Stimulated activated CD4-positive, alpha-beta T cell treated with anti-CD3 and anti-CD28 coated beads, Interleukin-12 subunit alpha, Interleukin-12 subunit beta, amount 100 ng/mL, for 4 hours (primary cell): Measurements from ENCODE around the gene OSGEP.

Experiments used
- DNase-seq: peaks from one replicate; pipeline ENCODE4 v3.0.0-alpha.2; 2020

Gene OSGEP

DNA sequence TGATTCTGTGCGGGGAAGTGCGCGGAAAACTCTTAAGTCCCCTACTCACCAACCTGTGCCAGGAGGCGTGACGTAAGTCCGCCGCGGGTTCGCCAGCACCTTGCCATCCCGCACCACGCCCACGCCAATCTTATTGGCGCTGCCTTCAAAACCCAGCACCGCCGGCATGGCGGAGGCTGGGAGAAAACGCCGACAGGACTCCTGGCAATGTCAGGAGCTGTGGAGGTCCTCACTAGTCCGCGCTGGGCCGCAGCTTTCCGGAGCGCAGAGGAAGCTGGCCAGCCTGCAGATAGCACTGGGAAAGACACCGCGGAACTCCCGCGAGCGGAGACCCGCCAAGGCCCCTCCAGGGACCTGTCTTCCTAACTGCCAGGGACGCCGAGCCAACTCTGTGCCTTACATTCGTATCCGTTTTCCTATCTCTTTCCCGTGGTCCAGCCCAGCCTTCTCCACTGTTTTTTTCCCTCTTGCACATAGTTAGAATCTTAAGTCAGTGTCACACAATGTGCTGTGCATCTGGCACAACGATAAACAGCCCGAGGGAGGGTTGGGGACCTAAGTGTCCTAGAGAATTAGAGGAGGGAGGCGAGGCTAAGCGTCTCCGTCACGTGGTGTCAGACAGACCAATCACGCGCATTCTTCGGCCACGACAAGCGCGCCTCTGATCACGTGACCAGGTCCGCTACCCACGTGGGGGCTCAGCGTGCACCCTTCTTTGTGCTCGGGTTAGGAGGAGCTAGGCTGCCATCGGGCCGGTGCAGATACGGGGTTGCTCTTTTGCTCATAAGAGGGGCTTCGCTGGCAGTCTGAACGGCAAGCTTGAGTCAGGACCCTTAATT, at the start of gene OSGEP, which contains the start of gene APEX1:
Gene OSGEP (minus strand): TSS at position 297 of the 839 bp plus-strand sequence. CDS start 129 bp downstream, at position 168.
Gene APEX1 (plus strand): TSS at position 711 of the 839 bp plus-strand sequence. CDS start 420 bp downstream, outside the sequence.
- DNase-seq: peak; percentile 94

DNA sequence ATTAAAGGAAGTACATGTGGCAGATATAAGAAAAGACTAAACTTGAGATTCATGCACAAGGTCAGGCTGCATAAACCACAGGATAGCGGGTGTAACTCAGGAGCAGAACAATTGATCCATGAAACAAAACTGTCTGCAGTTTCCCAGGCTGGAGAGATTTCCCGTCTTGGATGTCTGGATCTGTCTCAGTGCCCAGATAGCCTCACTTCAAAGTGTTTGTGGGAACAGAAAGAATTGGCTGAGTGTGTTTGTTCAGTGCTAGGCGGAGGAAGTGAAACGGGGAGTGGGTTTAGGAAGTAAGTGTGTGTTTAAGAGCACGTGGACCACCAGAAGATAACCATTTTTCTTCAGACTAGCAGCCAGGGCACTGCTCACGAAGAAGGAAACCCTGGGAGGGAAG, 49.3 kb upstream of the OSGEP start:
- DNase-seq: no peak

DNA sequence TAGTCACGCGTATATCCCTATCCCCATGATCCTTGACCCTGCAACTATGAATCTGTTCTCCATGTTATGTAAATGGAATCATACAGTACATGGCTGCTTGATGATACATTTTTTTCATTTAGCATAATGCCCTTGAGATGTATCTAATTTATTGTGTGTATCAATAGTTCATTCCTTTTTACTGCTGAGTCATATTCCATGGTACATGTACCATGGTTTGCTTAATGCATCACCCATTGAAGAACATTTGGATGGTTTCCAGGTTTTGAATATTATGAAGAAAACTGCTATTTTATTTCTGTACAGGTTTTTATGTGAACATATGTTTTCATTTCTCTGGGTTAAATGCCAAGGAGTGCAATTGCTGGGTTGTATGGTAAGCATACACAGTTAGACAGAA, 46.7 kb upstream of the OSGEP start:
- DNase-seq: no peak

DNA sequence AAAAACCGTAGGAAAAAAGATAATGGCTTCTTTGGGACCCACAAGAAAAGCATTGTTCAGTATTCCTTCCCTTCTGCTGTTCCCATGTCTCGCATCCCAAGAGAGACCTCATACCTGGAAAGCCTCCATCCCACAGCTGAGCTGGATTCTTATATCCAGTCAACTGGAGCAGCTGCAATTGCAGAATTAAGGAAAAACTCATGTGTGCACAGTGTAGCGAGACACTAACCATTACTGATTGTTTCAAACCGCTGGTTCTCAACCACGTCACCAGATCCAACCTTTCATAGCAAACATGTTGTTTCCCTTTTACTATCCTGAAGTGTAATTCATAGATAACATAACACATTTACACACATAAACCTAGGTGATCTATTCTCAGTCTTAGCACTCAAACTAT, 45.3 kb upstream of the OSGEP start:
- no peak for DNase-seq

DNA sequence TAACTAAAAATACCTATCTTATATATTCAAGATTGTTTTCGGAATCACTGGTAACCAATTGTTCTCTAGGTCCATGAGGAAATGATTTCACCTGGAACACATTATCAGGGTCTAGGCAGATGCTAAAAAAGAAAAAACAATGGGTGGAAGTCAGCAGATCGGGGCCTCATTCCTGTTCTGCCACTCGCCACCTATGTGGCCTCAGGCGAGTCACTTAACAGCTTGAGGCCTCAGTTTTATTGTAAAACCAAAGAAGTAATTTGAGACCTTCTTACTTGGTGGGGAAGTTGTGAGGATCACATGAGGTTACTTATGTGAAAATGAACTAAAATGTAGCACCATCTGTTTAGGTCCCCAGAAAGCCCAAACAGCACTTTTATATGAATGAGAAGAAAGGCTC, 44.5 kb upstream of the OSGEP start:
- no peak for DNase-seq

DNA sequence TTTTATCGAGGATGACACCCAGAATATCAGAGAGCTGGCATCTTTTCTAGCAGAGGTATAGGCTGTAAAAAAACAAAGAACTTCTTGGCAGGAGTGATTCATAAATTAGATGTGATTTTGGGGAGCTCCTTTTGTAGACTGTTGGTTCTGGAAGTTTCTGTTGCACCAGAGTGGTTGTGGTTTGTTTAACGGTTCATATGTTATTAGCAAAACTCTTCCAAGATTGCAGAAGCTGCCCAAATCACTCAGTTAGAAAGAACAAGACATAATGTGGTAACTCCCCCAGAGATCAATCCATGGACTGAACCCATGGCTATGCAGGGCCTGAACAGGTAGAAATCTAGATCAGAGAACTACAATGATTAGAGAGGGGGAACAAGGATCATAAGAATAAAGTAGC, 44.0 kb upstream of the OSGEP start:
- DNase-seq: no peak

DNA sequence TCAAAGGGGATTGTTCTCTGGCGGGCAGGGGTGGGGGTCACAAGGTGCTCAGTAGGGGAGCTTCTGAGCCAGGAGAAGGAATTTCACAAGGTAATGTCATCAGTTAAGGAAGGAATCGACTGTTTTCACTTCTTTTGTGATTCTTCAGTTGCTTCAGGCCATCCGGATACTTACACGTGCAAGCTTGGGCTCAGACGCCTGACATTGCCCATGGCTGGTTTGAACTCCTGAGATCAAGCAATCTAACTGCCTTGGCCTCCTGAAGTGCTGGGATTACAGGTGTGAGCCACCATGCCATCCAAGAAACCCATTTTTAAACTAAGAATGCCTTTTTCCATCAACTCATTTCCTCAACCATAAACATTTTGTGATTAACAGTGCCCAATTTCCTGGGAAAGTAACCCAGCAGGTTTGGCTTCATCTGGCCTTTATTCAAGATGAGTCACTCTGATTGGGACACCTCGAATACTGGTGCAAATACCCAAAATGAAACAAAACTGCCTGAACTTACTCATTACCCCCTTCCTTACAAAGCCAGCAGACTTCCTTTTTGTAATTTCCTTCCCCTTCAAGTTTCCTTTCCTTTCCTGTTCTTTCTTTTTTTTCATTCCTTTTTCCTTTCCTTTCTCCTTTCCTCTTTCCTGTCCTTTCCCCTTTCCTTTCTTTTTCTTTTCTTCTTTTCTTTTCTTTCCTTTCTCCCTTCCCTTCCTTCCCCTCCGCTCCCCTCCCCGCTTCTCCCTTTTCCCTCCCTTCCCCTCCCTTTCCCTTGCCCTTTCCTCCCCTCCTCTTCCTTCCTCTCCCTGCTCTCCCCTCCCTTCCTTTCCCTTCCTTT, 40.5 kb upstream of the OSGEP start:
- DNase-seq: no peak

DNA sequence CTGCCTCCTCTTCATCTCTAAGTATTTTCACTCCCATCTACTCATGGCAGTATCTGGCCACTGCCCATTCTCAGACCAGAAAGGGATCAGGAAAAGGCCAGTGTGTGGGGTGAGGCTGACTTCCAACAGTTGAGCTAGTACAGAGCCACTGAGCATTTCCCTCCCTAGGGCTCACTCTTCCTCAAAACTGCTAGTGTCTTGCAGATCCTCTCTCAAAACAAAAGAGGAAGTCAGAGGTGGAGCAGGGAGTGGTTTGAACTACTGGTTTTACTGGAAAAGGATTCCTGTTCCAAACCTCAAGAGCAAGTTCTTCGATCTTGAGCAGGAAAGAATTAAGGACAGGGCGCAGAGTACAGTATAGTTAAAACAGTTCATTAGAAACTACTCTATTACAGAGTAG, 39.0 kb upstream of the OSGEP start:
- DNase-seq: no peak

DNA sequence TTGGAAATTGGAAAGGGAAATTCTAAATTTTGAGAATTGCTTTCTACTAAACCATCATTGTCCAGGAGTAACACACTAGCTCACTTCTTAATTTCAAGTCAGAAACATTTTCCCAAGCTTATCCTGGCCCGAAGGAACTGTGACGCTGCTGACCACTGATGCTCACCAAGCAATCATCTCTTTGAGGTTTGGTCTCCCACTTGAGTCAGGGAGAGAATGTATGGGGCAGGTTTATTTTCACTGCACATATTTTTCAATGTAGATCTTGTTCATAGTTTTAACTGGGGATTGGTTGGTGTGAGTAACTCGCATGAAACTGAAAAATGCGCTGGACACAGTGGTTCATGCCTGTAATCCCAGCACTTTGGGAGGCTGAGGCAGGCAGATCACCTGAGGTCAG, 37.9 kb upstream of the OSGEP start:
- no peak for DNase-seq

DNA sequence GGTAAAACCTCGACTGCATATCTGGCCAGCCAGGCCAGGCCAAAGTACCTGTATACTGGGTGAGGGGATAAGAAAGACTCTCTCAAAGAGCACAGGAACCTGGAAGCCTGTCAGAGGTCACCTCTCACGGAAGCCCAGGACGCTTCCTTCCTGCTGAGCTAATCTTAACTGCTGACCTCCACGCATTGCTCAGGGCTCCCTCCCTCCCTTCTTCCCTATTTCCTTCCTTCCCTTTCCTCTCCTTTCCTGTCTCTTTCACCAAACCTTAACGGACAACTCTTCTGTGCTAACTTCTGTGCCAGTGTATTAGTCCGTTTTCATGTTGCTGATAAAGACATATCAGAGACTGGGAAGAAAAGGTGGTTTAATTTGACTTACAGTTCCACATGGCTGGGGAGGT, 36.0 kb upstream of the OSGEP start:
- DNase-seq: no peak

DNA sequence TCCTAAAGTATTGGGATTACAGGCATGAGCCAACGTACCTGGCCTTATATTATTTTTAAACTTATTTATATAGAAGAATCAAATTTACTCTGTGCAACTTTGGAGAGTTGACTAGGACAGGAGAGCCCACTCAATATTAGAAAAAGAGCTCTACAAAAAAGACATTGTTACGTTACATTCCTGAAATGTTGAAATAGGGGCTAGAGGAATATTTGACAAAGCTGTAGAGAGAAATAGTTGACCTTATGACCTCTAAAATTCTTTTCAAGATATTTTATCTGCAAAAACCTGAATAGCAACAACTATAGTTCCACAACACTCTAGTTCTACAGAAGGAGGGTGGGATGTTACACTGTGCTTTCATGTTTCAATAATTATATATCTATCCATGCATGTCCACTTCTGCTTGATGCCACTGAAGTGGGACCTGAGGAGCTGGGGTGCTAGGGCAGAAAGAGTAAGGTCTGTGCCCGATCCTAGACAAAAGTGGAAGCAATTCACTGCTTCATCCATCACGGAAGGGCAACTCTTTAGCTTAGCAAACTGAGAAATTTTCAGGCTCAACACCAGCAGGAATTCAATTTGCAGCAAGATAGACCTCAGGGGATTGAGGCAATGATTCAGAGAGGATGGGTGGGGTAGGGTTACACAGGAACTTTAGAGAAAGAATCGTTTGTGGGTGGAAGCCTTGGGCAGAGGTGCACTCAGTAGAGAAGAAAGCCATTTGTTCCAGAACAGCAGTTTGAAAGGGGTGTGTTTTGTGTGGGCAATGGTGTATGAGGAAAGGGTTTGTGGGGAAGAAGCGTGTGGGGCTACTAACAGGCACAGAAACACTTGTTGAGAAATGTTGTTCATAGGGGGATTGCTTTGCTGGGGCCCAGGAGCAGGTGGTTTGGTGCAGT, 34.7 kb upstream of the OSGEP start:
- DNase-seq: no peak

DNA sequence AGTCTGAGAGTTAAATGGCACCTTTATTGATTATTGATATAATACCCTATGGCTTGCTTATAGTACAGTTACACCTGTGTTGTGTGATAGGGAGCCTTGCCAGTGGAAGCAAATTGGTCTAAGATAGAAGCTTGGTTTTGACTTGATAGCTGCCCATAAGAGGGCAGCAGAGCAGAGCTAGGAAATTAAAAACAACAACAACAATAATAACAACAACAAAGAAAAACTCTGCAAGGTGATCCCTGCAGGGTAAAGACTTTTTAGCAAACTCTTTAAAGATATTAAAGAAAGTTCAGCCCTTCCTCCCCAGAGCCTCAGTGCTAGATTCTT, 32.7 kb upstream of the OSGEP start:
- DNase-seq: no peak

DNA sequence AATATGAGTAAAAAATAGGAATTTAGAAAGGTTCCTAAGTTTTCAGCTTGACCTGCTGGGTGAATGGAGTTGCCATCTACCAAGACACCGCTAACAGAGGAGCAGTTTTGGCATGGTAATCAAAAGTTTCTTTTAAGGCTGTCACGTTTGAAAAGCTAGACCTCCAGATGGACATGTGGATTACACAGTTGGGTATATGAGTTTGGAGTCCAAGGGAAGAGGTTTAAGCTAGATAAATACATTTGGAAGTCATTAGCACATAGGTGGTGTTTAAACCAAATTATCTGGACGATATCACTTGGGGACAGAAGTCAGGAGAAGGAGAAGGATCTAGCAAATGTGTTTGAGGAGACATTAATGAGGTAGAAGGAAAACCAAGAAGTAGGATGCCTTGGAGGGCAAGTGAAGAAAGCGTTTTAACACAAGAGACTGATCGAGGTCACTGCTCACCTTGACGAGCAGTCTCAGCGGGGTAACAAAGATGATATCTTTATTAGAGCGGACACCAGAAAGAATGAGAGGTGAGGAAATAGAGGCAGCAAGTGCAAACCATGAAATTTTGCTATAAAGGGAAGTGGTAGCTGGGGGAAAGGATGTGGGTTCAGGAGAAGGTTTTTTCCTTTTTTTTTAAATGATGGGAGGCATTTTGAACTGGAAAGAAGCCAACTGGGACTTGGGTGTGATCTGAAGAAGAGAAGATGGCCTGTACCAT, 32.2 kb upstream of the OSGEP start:
- DNase-seq: no peak

DNA sequence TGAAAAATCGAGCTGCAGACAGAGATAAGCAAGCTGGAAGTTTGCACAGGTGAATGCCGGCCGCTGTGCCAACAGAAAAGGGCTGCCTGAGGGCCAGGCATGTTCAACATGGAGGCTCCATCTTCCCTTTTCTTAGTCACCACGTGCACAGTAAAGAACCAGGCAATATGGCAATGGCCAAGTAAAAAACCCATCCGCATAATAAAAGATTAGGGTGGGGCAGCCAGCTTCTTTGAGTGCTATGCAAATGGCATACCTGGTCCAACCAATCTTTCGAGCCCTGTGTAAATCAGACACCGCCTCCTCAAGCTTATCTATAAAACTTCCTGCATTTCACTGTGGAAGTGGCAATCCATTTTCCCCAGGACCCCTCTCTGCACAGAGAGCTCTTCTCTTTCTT, 31.3 kb upstream of the OSGEP start:
- no peak for DNase-seq

DNA sequence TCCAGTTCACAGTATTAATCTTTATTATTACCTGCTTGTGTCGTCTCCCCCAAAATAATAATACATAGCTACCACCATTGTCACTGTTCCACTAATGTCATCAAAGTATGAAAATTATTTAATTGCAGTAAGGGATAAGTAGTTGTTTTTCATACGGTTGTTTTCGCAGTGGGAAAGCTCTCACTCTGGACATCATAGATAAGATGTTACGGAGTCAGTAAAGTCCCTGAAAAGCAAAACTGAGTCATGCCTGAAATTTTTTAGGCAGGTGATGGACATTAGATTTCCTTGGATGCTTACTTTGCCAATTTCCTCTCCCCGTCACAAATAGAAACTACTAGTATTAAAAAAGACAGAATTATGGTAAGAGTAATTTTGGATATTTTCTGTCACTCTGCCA, 27.8 kb upstream of the OSGEP start:
- no peak for DNase-seq

DNA sequence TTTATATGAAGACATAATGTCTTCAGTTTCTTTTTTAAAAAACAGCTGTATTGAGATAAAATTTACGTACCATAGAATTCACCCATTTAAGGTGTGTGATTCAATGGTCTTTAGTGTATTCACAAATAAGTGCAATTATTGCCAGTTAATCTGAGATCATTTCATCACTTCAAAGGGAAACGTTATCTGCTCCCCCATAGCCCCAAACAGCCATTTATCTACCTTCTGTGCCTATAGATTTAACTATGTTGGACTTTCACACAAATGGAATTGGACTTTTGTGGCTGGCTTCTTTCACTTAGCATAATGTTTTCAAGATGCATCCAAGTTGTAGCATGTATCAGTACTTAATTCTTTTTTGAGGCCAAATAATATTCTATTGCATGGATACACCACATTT, 24.3 kb upstream of the OSGEP start:
- no peak for DNase-seq

DNA sequence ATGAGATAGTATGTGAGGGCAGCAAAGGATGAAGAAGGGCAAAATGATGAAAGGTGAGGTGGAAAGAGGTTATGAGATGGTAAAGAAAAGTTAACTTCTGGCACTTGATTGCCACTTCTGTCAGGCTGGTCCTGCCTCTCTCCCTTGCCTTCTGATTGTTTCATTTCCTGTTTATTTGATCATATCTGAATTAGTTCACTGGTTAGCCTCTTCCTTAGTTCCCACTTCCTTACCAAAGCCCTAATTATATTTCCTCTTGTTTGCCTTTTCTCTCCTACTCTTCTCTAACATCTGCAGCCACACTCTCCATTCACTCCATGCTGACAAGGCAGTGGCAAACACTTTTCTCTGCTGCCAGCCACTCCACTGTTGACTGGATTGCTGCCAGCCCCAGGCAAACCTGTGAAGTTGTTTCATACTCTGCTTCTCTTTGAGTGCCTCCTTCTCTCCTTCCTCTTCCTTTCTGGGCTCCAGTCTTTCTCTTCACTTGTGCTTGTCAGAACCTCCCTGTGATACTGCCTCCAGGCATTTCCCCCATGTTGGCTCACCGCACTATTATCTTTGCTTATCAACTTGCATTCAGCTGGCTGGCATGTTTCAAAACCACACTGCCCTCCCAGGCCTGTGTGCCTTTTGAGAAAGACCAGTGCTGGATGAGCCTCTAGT, 22.7 kb upstream of the OSGEP start:
- no peak for DNase-seq

DNA sequence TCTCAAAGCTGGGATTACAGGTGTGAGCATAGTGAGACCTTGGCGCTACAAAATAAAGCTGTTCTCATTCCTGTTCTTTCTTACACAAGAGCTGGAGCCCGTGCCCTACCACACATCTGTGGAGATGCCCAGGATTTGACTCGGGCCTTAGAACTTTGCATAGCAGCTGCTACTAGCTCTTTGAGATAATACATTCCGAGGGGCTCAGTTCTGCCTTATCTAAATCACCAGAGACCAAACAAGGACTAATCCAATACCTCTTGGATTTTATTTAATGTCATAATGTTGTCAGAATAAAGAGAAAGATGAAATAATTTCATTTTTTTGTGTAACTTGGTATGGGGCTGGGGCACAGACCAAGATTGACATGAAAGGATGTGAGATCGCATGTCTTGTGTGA, 22.2 kb upstream of the OSGEP start:
- DNase-seq: no peak

DNA sequence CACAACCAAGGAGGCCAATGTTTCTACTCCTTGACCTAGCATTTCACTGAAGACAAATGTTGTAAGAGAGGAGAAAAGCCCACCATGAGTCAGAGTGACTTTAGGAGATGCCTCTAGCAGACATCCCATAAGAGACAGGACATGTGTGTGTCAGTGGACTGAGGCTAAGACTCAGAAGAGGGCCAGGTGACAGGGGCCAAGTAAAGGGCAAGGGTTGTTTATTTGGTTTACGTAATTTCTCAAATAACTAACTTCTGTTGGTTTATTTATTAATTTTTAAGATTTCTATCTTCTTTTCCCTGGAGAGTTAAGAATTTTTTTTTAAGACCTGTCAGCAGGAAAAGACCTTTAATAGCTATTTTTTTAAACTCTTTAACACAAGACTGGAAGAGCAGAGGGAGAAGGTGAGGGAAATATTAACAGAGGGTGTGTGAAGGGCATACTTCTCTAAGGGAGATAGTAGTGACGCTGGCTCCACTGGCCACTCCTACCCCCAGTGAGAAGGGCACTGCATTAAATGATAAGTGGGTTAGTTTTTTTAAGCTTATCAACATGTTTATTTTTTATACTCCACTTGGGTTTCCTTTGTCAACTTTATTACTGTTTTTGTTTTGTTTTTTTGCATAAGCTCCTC, 18.0 kb upstream of the OSGEP start:
- DNase-seq: no peak

DNA sequence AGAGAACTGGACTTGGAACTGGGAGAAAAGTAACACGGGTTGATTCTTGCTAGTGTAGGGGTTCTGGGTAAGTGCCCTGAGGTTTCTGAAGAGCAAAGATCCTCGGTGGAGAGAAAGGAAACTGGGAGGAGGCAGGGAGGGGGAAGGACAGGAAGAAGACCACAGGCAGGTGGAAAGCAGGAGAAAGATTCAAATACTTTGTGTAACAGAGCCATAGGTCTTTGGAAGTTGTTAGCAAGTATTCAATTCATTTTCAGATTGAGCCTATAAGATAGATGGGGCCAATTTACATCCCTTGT, 15.9 kb upstream of the OSGEP start:
- DNase-seq: no peak

DNA sequence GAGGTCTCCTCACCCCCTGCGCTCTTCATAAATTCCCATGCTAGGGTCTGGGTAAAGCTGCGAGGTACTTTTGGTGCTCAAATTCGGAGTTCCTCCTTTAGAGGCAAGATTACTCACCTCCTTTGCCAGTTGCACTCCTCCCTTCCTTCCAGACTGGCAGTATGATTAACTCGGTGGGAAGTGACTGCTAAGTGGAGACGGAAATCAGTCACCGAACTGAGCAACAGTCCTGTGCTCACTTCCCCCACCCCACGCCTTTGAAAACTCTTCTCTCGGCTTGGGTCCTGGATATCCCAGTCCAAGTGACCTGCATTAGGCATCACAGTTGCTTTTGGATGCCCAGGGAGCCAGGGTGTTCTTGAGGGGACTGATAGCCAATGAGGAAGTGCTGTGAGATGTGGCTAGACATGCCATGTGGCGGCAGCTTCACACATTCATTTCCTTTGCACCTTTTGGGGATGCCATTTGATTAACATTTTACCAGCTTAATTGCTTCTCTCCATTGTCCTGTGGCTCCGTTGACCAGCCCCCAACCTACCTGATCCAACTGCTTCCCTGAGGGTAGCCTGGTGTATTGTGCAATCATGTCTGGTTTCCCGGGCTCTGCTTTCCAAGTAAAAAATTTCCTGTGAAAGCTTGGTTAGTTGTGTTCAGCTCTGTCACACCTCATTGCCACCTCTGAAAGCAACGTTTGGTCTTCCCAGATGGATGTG, 15.4 kb upstream of the OSGEP start:
- DNase-seq: peak; percentile 41
